Activated naive CD4-positive, alpha-beta T cell treated with anti-CD3 and anti-CD28 coated beads, Interleukin-2, amount 50 U/mL, for 16 hours (primary cell): ENCODE data around the gene TRIM58.
A peak's percentile ranks its signal among the peaks of the same experiment; 100 is the strongest.

ENCODE experiments used
- DNase-seq: peaks from one replicate; pipeline ENCODE4 v3.0.0-alpha.2; 2020

TRIM58 gene

GRCh38 chr1:247895976-247896375 is 39.0 kb downstream of the TRIM58 start:
- no peak for DNase-seq

GRCh38 chr1:247904122-247904521 is 47.1 kb downstream of the TRIM58 start:
- no peak for DNase-seq

GRCh38 chr1:247905181-247905580 is 48.2 kb downstream of the TRIM58 start:
- DNase-seq, result no peak

GRCh38 chr1:247905910-247906503 is 49.0 kb downstream of the TRIM58 start:
- DNase-seq, result no peak

GRCh38 chr1:247906504-247907047 is 49.6 kb downstream of the TRIM58 start:
- DNase-seq, result peak; percentile 15

- DNase-seq, result no peak
Measured at GRCh38 chr1:247908766-247909165, 51.8 kb downstream of the TRIM58 start.

GRCh38 chr1:247913786-247914185 is 56.8 kb downstream of the TRIM58 start:
- DNase-seq, result no peak

GRCh38 chr1:247914941-247915662 is 58.1 kb downstream of the TRIM58 start:
- no peak for DNase-seq

GRCh38 chr1:247919952-247920351 is 63.0 kb downstream of the TRIM58 start, which contains the start of gene OR2T8:
OR2T8 (plus strand) TSS chr1:247920252; CDS start chr1:247921018, 766 bp downstream.
- no peak for DNase-seq

- DNase-seq, result no peak
Measured at GRCh38 chr1:247923941-247924340, 67.0 kb downstream of the TRIM58 start.

- DNase-seq, result no peak
Measured at GRCh38 chr1:247924868-247925267, 67.9 kb downstream of the TRIM58 start, which contains the start of gene OR2AJ1. OR2AJ1 (plus strand) TSS chr1:247924889; CDS start chr1:247933769, 8,880 bp downstream.
